ENCODE data around the gene CDK18.
"Not testable (repeated sequence)": the region's sequence is repeated elsewhere in the genome, so short reads cannot be mapped to it uniquely, and the experiment has no call there.

Gene CDK18

GRCh38 chr1:205473966-205474365, 30.5 kb upstream of the CDK18 start:
- DNase-seq (ENCODE audit: low read depth), result no peak
- no peak overlapping the region for H3K4me3 ChIP-seq (ENCODE audit: low read length)
- no peak for TF ChIP-seq CTCF (IDR thresholded peaks at IDR 0.05; ENCODE audit: insufficient read depth, low read depth, low read length, missing control alignments)

- TF ChIP-seq CTCF (IDR thresholded peaks at IDR 0.05; ENCODE audit: insufficient read depth, low read depth, low read length, missing control alignments), result no peak
- no peak overlapping the region for H3K4me3 ChIP-seq (ENCODE audit: low read length)
- no peak for DNase-seq (ENCODE audit: low read depth)
Measured at GRCh38 chr1:205474571-205474970, 29.9 kb upstream of the CDK18 start.

GRCh38 chr1:205475855-205476254, 28.6 kb upstream of the CDK18 start:
- no peak overlapping the region for H3K4me3 ChIP-seq (ENCODE audit: low read length)
- no peak for DNase-seq (ENCODE audit: low read depth)
- TF ChIP-seq CTCF (IDR thresholded peaks at IDR 0.05; ENCODE audit: insufficient read depth, low read depth, low read length, missing control alignments), result no peak

GRCh38 chr1:205476648-205477047, 27.8 kb upstream of the CDK18 start:
- TF ChIP-seq CTCF (IDR thresholded peaks at IDR 0.05; ENCODE audit: insufficient read depth, low read depth, low read length, missing control alignments), result no peak
- no peak overlapping the region for H3K4me3 ChIP-seq (ENCODE audit: low read length)
- no peak for DNase-seq (ENCODE audit: low read depth)

- TF ChIP-seq CTCF (IDR thresholded peaks at IDR 0.05; ENCODE audit: insufficient read depth, low read depth, low read length, missing control alignments), result peak; percentile 19
- no peak for DNase-seq (ENCODE audit: low read depth)
- H3K4me3 ChIP-seq (ENCODE audit: low read length), result no peak overlapping the region
Measured at GRCh38 chr1:205477121-205477758, 27.2 kb upstream of the CDK18 start.

- TF ChIP-seq CTCF (IDR thresholded peaks at IDR 0.05; ENCODE audit: insufficient read depth, low read depth, low read length, missing control alignments), result no peak
- no peak overlapping the region for H3K4me3 ChIP-seq (ENCODE audit: low read length)
- peak; percentile 98 for DNase-seq (ENCODE audit: low read depth)
Measured at GRCh38 chr1:205477759-205478247, 26.7 kb upstream of the CDK18 start.

- not testable (repeated sequence) for DNase-seq (ENCODE audit: low read depth); H3K4me3 ChIP-seq (ENCODE audit: low read length)
Measured at GRCh38 chr1:205478985-205479384, 25.5 kb upstream of the CDK18 start.

All from epithelial cell of esophagus (primary cell).